MG63 (cell line): ENCODE results near the gene DPP10. TPM values are rescaled to one million over a fixed set of nuclear protein-coding genes. Genes with fewer than 3 reads are reported as not detected.
"Not testable (repeated sequence)": the region's sequence is repeated elsewhere in the genome, so short reads cannot be mapped to it uniquely, and the experiment has no call there.

ENCODE experiments used
- DNase-seq: peaks from one replicate; pipeline ENCODE4 v3.0.0-alpha.2; 2020
- H3K27me3 ChIP-seq: fragments of 250-450 bp; sonication (Bioruptor Pico); 2 replicates; pipeline ENCODE4 v1.5.1; 2020; ENCODE audit warnings: mild to moderate bottlenecking, moderate library complexity
- H3K36me3 ChIP-seq: fragments of 250-450 bp; sonication (Bioruptor Pico); 2 replicates; pipeline ENCODE4 v1.5.1; 2020; ENCODE audit warnings: mild to moderate bottlenecking, moderate library complexity
- H3K4me3 ChIP-seq: fragments of 250-450 bp; sonication (Bioruptor Pico); 2 replicates; pipeline ENCODE4 v1.5.1; 2020; ENCODE audit warnings: mild to moderate bottlenecking, moderate library complexity
- H3K9me3 ChIP-seq: fragments of 250-450 bp; sonication (Bioruptor Pico); 2 replicates; pipeline ENCODE4 v1.5.1; 2020; ENCODE audit warnings: mild to moderate bottlenecking, moderate library complexity
- total RNA-seq: library from RNA; depleted of rRNA; stranded (reverse); fragments of >200 nt; shearing (Covaris generic); gene quantifications from 2 replicates; pipeline ENCODE4 v1.2.3, GENCODE V29; 2014; ENCODE audit warnings: low replicate concordance

Gene DPP10
- total RNA-seq, 1 experiment from 2014 or later, result 6.4 TPM

- Histone ChIP-seq H3K4me3 (no peak overlapping the region), H3K36me3 (no peaks in the 10 kb centered on the region), H3K27me3 (no peaks in the 10 kb centered on the region), H3K9me3 (no peaks in the 10 kb centered on the region)
- DNase-seq, result no peak
Observed at GRCh38 chr2:114727012-114727411, 284.6 kb downstream of the DPP10 start.

- H3K27me3 ChIP-seq, result no peaks in the 10 kb centered on the region
- no peak overlapping the region for H3K4me3 ChIP-seq
- H3K9me3 ChIP-seq, result no peaks in the 10 kb centered on the region
- H3K36me3 ChIP-seq, result no peaks in the 10 kb centered on the region
- no peak for DNase-seq
Observed at GRCh38 chr2:114728372-114728771, 285.9 kb downstream of the DPP10 start.

GRCh38 chr2:114729026-114729425 is 286.6 kb downstream of the DPP10 start:
- Histone ChIP-seq H3K9me3 (no peaks in the 10 kb centered on the region), H3K4me3 (no peak overlapping the region), H3K36me3 (no peaks in the 10 kb centered on the region), H3K27me3 (no peaks in the 10 kb centered on the region)
- no peak for DNase-seq

GRCh38 chr2:114735126-114735525 is 292.7 kb downstream of the DPP10 start:
- Histone ChIP-seq H3K9me3 (no peaks in the 10 kb centered on the region), H3K27me3 (no peaks in the 10 kb centered on the region), H3K4me3 (no peak overlapping the region), H3K36me3 (no peaks in the 10 kb centered on the region)
- DNase-seq, result no peak

- Histone ChIP-seq H3K9me3 (no peaks in the 10 kb centered on the region), H3K4me3 (no peak overlapping the region), H3K27me3 (no peaks in the 10 kb centered on the region), H3K36me3 (no peaks in the 10 kb centered on the region)
- no peak for DNase-seq
Observed at GRCh38 chr2:114742245-114742644, 299.8 kb downstream of the DPP10 start.

GRCh38 chr2:114745700-114746099 is 303.3 kb downstream of the DPP10 start:
- DNase-seq, result no peak

GRCh38 chr2:114748175-114748574 is 305.7 kb downstream of the DPP10 start:
- H3K4me3 ChIP-seq, H3K36me3 ChIP-seq, H3K27me3 ChIP-seq, H3K9me3 ChIP-seq, DNase-seq: not testable (repeated sequence)

More at GRCh38 chr2:114745700-114746099, 303.3 kb downstream of the DPP10 start:
- H3K27me3 ChIP-seq, result no peaks in the 10 kb centered on the region
- H3K36me3 ChIP-seq, result no peaks in the 10 kb centered on the region
- no peaks in the 10 kb centered on the region for H3K9me3 ChIP-seq
- no peak overlapping the region for H3K4me3 ChIP-seq

- Histone ChIP-seq H3K36me3 (no peaks in the 10 kb centered on the region), H3K9me3 (no peaks in the 10 kb centered on the region), H3K27me3 (no peaks in the 10 kb centered on the region), H3K4me3 (no peak overlapping the region)
- no peak for DNase-seq
Observed at GRCh38 chr2:114752425-114752824, 310.0 kb downstream of the DPP10 start.

- Histone ChIP-seq H3K9me3 (no peaks in the 10 kb centered on the region), H3K36me3 (no peaks in the 10 kb centered on the region), H3K27me3 (no peaks in the 10 kb centered on the region), H3K4me3 (no peak overlapping the region)
- DNase-seq, result no peak
Observed at GRCh38 chr2:114753145-114753544, 310.7 kb downstream of the DPP10 start.

GRCh38 chr2:114754907-114755563 is 312.6 kb downstream of the DPP10 start:
- no peak overlapping the region for H3K4me3 ChIP-seq
- no peaks in the 10 kb centered on the region for H3K36me3 ChIP-seq
- H3K27me3 ChIP-seq, result no peaks in the 10 kb centered on the region
- no peaks in the 10 kb centered on the region for H3K9me3 ChIP-seq
- DNase-seq, result no peak

- no peak for DNase-seq
- no peaks in the 10 kb centered on the region for H3K36me3 ChIP-seq
- H3K4me3 ChIP-seq, result no peak overlapping the region
- H3K27me3 ChIP-seq, result no peaks in the 10 kb centered on the region
- no peaks in the 10 kb centered on the region for H3K9me3 ChIP-seq
Observed at GRCh38 chr2:114762376-114762775, 319.9 kb downstream of the DPP10 start.

- Histone ChIP-seq H3K36me3 (no peaks in the 10 kb centered on the region), H3K9me3 (no peaks in the 10 kb centered on the region), H3K27me3 (no peaks in the 10 kb centered on the region), H3K4me3 (no peak overlapping the region)
- DNase-seq, result no peak
Observed at GRCh38 chr2:114762986-114763385, 320.5 kb downstream of the DPP10 start.

- H3K4me3 ChIP-seq, result no peak overlapping the region
- H3K9me3 ChIP-seq, result no peaks in the 10 kb centered on the region
- no peaks in the 10 kb centered on the region for H3K36me3 ChIP-seq
- DNase-seq, result no peak
- H3K27me3 ChIP-seq, result no peaks in the 10 kb centered on the region
Observed at GRCh38 chr2:114769110-114769509, 326.7 kb downstream of the DPP10 start.

- no peaks in the 10 kb centered on the region for H3K9me3 ChIP-seq
- no peaks in the 10 kb centered on the region for H3K27me3 ChIP-seq
- no peak overlapping the region for H3K4me3 ChIP-seq
- DNase-seq, result no peak
- H3K36me3 ChIP-seq, result no peaks in the 10 kb centered on the region
Observed at GRCh38 chr2:114769991-114770390, 327.6 kb downstream of the DPP10 start.

- Histone ChIP-seq H3K27me3 (no peaks in the 10 kb centered on the region), H3K36me3 (no peaks in the 10 kb centered on the region), H3K9me3 (no peaks in the 10 kb centered on the region), H3K4me3 (no peak overlapping the region)
- DNase-seq, result no peak
Observed at GRCh38 chr2:114784046-114784445, 341.6 kb downstream of the DPP10 start.

GRCh38 chr2:114784890-114785583 is 342.6 kb downstream of the DPP10 start:
- Histone ChIP-seq H3K36me3 (no peaks in the 10 kb centered on the region), H3K9me3 (no peaks in the 10 kb centered on the region), H3K4me3 (no peak overlapping the region), H3K27me3 (no peaks in the 10 kb centered on the region)
- DNase-seq, result no peak

GRCh38 chr2:114786901-114787300 is 344.5 kb downstream of the DPP10 start:
- no peak for DNase-seq
- Histone ChIP-seq H3K9me3 (no peaks in the 10 kb centered on the region), H3K36me3 (no peaks in the 10 kb centered on the region), H3K27me3 (no peaks in the 10 kb centered on the region), H3K4me3 (no peak overlapping the region)

- Histone ChIP-seq H3K9me3 (no peaks in the 10 kb centered on the region), H3K4me3 (no peak overlapping the region), H3K36me3 (no peaks in the 10 kb centered on the region), H3K27me3 (no peaks in the 10 kb centered on the region)
- no peak for DNase-seq
Observed at GRCh38 chr2:114787486-114787885, 345.0 kb downstream of the DPP10 start.
